ENCODE results near the gene GJA1. TPM values are rescaled to one million over a fixed set of nuclear protein-coding genes. Genes with fewer than 3 reads are reported as not detected.
"Not testable (repeated sequence)": the region's sequence is repeated elsewhere in the genome, so short reads cannot be mapped to it uniquely, and the experiment has no call there.

The GJA1 gene
- total and polyA plus RNA-seq, 2 experiments from 2014 or later = 86.0 to 248 TPM

DNA sequence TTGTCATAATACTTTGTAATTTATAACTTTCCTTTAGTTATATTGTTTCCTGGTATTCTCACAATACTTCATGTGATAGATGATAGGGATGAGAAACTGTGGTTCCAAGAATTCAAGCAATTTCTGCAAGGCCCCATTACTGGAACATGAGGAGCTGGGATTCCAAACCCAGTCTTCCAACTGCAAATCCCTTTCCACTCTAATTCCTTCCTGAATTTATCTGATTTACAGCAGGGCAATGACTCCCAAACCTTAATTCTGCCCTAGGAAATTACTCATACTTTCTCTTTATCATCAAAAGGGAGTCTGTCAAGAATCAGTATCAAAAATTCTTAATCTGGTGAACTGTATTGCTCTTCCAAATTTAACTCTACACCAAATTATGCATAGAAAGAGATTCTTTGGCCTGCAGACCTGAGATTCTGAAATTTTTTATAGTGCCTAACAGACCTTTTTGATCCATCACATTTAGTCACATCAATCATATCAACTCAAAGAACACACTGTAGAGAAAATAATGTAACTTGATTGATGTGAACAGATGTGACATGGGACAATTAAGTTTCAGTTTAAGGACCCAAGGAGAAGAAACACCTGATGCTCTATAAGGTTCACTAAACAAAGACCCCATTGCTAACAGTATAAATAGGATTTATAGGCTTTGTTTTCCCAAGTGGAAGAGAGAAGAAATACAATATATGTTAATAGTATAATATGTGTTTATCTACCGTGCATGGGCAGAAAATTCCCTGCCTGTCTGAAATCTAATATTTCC lies 41.5 kb upstream of the GJA1 start:
- Histone ChIP-seq H3K4me3 (no peak overlapping the region), H3K27me3 (no peaks in the 10 kb centered on the region), H3K9me2 (replicated peaks; ENCODE audit: insufficient read depth) (no peaks in the 10 kb centered on the region), H4K20me1 (ENCODE audit: insufficient read depth, poor library complexity, severe bottlenecking) (no peaks in the 10 kb centered on the region), H3K4me1 (ENCODE audit: insufficient read depth) (no peaks in the 10 kb centered on the region), H3K9me3 (ENCODE audit: low read depth) (no peaks in the 10 kb centered on the region), H2AFZ (no peak overlapping the region), H3K4me2 (no peak overlapping the region), H3K36me3 (replicated peaks; ENCODE audit: insufficient read depth, low read depth) (no peaks in the 10 kb centered on the region), H3K27ac (no peak overlapping the region), H3K79me2 (no peaks in the 10 kb centered on the region)
- DNase-seq (ENCODE audit: low spot score) = no peak
- TF ChIP-seq EZH2phosphoT487 (IDR thresholded peaks at IDR 0.05; ENCODE audit: low read depth, severe bottlenecking, unreplicated experiment) (no peak), EZH2 (IDR thresholded peaks at IDR 0.05; ENCODE audit: borderline replicate concordance) (no peak)
- TF ChIP-seq, protein P1, sequence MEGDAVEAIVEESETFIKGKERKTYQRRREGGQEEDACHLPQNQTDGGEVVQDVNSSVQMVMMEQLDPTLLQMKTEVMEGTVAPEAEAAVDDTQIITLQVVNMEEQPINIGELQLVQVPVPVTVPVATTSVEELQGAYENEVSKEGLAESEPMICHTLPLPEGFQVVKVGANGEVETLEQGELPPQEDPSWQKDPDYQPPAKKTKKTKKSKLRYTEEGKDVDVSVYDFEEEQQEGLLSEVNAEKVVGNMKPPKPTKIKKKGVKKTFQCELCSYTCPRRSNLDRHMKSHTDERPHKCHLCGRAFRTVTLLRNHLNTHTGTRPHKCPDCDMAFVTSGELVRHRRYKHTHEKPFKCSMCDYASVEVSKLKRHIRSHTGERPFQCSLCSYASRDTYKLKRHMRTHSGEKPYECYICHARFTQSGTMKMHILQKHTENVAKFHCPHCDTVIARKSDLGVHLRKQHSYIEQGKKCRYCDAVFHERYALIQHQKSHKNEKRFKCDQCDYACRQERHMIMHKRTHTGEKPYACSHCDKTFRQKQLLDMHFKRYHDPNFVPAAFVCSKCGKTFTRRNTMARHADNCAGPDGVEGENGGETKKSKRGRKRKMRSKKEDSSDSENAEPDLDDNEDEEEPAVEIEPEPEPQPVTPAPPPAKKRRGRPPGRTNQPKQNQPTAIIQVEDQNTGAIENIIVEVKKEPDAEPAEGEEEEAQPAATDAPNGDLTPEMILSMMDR (IDR thresholded peaks at IDR 0.05; ENCODE audit: poor library complexity) = no peak
- WGBS (ENCODE audit: low lambda C conversion rate, missing lambda C conversion rate) = 89% methylated on average over 1 of the region's 1 CpG

DNA sequence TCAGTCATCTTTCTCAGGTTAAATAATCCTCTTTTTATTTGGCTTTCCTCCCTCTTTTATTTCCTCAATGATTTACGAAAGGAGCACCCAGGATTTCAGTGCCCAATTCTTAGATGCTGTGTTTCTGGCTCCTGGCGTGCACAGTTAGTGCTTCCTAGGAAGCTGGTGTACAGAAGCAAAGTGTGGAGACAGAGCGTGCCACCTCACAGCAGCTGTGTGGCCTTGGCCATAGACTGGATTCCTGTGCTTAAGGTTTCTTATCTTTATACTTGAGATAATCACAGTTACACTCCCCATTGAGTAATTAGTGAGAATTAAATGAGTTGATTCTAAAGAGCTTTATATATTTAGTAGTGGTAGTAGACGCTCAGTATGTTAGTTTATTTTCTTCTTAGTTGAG lies 39.7 kb upstream of the GJA1 start:
- no peaks in the 10 kb centered on the region for H3K9me3 ChIP-seq (ENCODE audit: low read depth)
- peaks cover 3% of the 10 kb centered on the region for H3K4me1 ChIP-seq (ENCODE audit: insufficient read depth)
- no peaks in the 10 kb centered on the region for H3K79me2 ChIP-seq
- DNase-seq (ENCODE audit: low spot score) = peak; percentile 30
- H3K4me3 ChIP-seq = no peak overlapping the region
- H3K27ac ChIP-seq = peak overlapping the region; percentile 25
- H2AFZ ChIP-seq = no peak overlapping the region
- H3K27me3 ChIP-seq = no peaks in the 10 kb centered on the region
- TF ChIP-seq, protein P1 (IDR thresholded peaks at IDR 0.05; ENCODE audit: poor library complexity) = no peak
- TF ChIP-seq EZH2 (IDR thresholded peaks at IDR 0.05; ENCODE audit: borderline replicate concordance) (no peak), EZH2phosphoT487 (IDR thresholded peaks at IDR 0.05; ENCODE audit: low read depth, severe bottlenecking, unreplicated experiment) (no peak)
- no peaks in the 10 kb centered on the region for H3K9me2 ChIP-seq (replicated peaks; ENCODE audit: insufficient read depth)
- H3K36me3 ChIP-seq (replicated peaks; ENCODE audit: insufficient read depth, low read depth) = no peaks in the 10 kb centered on the region
- 68% methylated on average over 4 of the region's 4 CpGs for WGBS (ENCODE audit: low lambda C conversion rate, missing lambda C conversion rate)
- no peaks in the 10 kb centered on the region for H4K20me1 ChIP-seq (ENCODE audit: insufficient read depth, poor library complexity, severe bottlenecking)
- H3K4me2 ChIP-seq = no peak overlapping the region

DNA sequence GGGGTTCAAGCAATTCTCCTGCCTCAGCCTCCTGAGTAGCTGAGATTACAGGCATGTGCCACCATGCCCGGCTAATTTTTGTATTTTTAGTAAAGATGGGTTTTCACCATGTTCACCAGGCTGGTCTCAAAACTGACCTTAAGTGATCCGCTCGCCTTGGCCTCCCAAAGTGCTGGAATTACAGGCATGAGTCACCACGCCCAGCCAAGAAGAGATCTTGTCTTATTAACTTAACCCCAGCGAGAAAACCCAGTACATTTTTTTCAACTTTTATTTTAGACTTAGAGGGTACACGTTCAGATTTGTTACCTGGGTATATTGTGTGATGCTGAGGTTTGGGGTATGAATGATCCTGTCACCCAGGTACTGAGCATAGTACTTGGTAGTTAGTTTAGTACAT lies 38.3 kb upstream of the GJA1 start:
- not testable (repeated sequence) for DNase-seq (ENCODE audit: low spot score); H3K36me3 ChIP-seq (replicated peaks; ENCODE audit: insufficient read depth, low read depth); H3K4me2 ChIP-seq; H3K4me1 ChIP-seq (ENCODE audit: insufficient read depth); H3K9me3 ChIP-seq (ENCODE audit: low read depth); H4K20me1 ChIP-seq (ENCODE audit: insufficient read depth, poor library complexity, severe bottlenecking); H3K27ac ChIP-seq; H3K79me2 ChIP-seq; H3K9me2 ChIP-seq (replicated peaks; ENCODE audit: insufficient read depth); H2AFZ ChIP-seq; H3K27me3 ChIP-seq; H3K4me3 ChIP-seq
- 81% methylated on average over 6 of the region's 6 CpGs for WGBS (ENCODE audit: low lambda C conversion rate, missing lambda C conversion rate)

DNA sequence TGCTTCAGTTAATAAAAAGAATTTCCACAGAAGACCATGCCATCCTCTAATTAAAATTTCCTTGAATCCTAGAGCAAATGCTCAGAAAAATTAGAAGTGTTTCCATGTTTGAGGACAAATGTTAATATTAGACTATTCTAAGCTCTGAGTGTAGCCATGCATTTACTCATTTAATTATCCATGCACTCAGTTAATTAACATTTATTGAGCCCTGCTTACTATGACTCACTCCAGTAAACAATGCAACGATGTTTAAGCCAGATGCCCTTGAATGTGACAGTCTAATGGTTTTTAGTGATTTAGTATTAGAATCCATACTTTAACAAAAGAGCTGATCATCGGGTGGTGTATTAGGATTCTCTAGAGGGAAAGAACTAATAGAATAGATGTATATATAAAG lies 37.3 kb upstream of the GJA1 start:
- H3K9me2 ChIP-seq (replicated peaks; ENCODE audit: insufficient read depth) = no peaks in the 10 kb centered on the region
- no peaks in the 10 kb centered on the region for H3K9me3 ChIP-seq (ENCODE audit: low read depth)
- WGBS (ENCODE audit: low lambda C conversion rate, missing lambda C conversion rate) = 53% methylated on average over 2 of the region's 2 CpGs
- H3K27me3 ChIP-seq = no peaks in the 10 kb centered on the region
- TF ChIP-seq EZH2phosphoT487 (IDR thresholded peaks at IDR 0.05; ENCODE audit: low read depth, severe bottlenecking, unreplicated experiment) = no peak
- TF ChIP-seq, protein P1 (IDR thresholded peaks at IDR 0.05; ENCODE audit: poor library complexity) = no peak
- TF ChIP-seq EZH2 (IDR thresholded peaks at IDR 0.05; ENCODE audit: borderline replicate concordance) = no peak
- no peak overlapping the region for H3K4me2 ChIP-seq
- no peaks in the 10 kb centered on the region for H3K79me2 ChIP-seq
- H2AFZ ChIP-seq = no peak overlapping the region
- no peak for DNase-seq (ENCODE audit: low spot score)
- H3K4me3 ChIP-seq = no peak overlapping the region
- H3K36me3 ChIP-seq (replicated peaks; ENCODE audit: insufficient read depth, low read depth) = no peaks in the 10 kb centered on the region
- H3K4me1 ChIP-seq (ENCODE audit: insufficient read depth) = peaks cover 3% of the 10 kb centered on the region
- H4K20me1 ChIP-seq (ENCODE audit: insufficient read depth, poor library complexity, severe bottlenecking) = no peaks in the 10 kb centered on the region
- no peak overlapping the region for H3K27ac ChIP-seq
